Activated naive CD4-positive, alpha-beta T cell treated with anti-CD3 and anti-CD28 coated beads, Interleukin-2, amount 50 U/mL, for 72 hours (primary cell): Measurements from ENCODE around the gene EPB41L3. TPM values are rescaled to one million over a fixed set of nuclear protein-coding genes. Genes with fewer than 3 reads are reported as not detected.

Source experiments
- ATAC-seq, 2 donors: fragments of 150-1000 bp; cut with Tn5 transposase; 2 replicates each; pipeline ENCODE4 v1.10.0; 2021; ENCODE audit warnings: mild to moderate bottlenecking in 2 of 2, moderate library complexity in 2 of 2
- DNase-seq, 2 donors: peaks; one replicate each; pipeline ENCODE4 v3.0.0; 2021 to 2022; ENCODE audit warnings: low spot score in 2 of 2
- H3K27ac Mint-ChIP-seq, 2 donors: one replicate each; pipeline ENCODE4 v1.8.0; 2022; ENCODE audit warnings: mild to moderate bottlenecking in 2 of 2, mixed read lengths in 2 of 2
- H3K36me3 Mint-ChIP-seq, 2 donors: one replicate each; pipeline ENCODE4 v1.8.0; 2022; ENCODE audit warnings: mixed read lengths in 2 of 2
- H3K9me3 Mint-ChIP-seq, 2 donors: one replicate each; pipeline ENCODE4 v1.8.0; 2022; ENCODE audit warnings: mixed read lengths in 2 of 2
- total RNA-seq, 2 donors: library from RNA; stranded (reverse); gene quantifications; one replicate each; pipeline ENCODE4 v1.2.3, GENCODE V29; 2022

EPB41L3 gene
- total RNA-seq, 2 donors from 2014 or later: 5.4 to 15.0 TPM

DNA sequence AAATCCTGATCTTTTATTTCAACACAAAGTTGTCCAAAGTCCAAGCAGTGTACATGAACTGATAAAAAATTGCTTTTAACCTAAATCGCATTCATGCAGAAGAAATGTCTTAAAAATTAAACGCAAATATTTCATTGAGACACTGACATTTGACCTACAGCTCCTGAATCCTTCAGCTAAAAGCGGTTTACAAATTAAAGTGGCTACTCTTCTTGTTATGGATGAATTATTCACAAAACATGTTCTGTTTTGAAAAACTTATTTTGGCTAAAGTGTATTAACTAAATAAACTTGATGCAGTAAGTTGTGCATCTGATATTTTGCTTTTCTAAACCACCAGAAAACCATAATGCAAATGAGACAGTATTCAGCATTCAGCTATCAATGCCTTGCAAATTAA is 2.2 kb downstream of the EPB41L3 start:
- H3K9me3 Mint-ChIP-seq: no peaks in the 10 kb centered on the region
- no peak for ATAC-seq
- no peak for DNase-seq
- H3K27ac Mint-ChIP-seq: no peak overlapping the region
- no peaks in the 10 kb centered on the region for H3K36me3 Mint-ChIP-seq

- Mint-ChIP-seq H3K9me3 (no peaks in the 10 kb centered on the region), H3K27ac (no peak overlapping the region), H3K36me3 (no peaks in the 10 kb centered on the region)
- no peak for ATAC-seq
- DNase-seq: no peak
Observed at GRCh38 chr18:5539391-5539790, 4.4 kb downstream of the EPB41L3 start.

DNA sequence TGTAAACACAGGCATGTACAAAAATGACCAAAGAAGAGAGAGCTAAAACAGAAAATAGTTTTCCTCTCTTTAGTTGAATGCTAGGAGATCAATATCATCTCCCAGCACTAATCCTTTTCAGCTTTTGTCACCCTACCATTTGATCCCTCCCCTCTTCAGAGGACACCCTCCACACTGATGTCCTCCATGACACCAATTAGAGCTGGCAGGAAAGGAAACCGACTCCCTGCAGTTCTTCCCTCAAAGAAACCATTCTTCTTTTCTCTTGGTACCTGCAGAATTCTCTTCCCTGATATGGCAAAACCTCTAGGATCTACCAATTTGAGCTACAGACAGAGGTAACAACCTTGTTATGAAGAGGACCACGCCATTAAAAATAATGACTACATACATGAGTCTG is 5.3 kb downstream of the EPB41L3 start:
- no peaks in the 10 kb centered on the region for H3K9me3 Mint-ChIP-seq
- no peaks in the 10 kb centered on the region for H3K36me3 Mint-ChIP-seq
- no peak overlapping the region for H3K27ac Mint-ChIP-seq
- ATAC-seq (no peak), DNase-seq (no peak)

DNA sequence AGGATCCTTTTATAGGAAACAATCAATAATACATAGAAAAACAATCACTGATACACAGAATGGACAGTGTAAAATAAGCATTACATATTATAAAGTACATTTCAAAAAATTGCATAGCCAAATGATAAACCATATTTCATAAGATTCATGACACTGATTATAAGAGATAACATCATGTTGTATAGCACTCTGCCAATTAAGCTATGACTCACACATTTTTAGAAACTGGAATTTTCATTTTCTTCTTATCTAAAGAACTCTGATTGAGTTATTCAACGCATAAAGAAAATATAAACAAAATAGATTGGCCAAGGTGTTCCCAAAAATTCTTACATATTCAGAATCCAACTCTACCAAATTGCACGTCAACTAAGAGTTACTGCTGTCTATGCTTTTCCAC is 5.9 kb downstream of the EPB41L3 start:
- no peaks in the 10 kb centered on the region for H3K36me3 Mint-ChIP-seq
- H3K27ac Mint-ChIP-seq: no peak overlapping the region
- H3K9me3 Mint-ChIP-seq: no peaks in the 10 kb centered on the region
- DNase-seq (no peak), ATAC-seq (no peak)

DNA sequence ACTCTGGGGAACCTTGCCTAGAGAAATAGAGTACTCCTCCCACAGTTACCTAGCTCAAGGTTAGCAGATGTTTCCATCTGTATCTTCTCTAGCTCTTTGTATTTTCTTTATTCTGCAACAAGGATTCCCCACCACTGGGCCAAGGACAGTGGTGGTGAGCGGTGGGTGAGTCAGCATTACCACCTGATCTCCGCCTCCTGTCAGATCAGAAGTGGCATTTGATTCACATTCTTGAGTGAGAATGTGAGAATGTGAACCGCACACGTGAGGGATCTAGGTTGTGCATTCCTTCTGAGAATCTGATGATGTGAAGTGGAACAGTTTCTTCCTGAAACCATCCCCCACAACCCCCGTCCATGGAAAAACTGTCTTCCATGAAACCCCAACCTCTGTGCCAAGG is 9.0 kb downstream of the EPB41L3 start:
- peak in 1 of 2 donors; percentile 7 for DNase-seq
- peak; percentile 88 to 91 for ATAC-seq
- no peak overlapping the region for H3K27ac Mint-ChIP-seq

GRCh38 chr18:5532066-5532465 is 11.7 kb downstream of the EPB41L3 start:
- no peaks in the 10 kb centered on the region for H3K9me3 Mint-ChIP-seq
- H3K27ac Mint-ChIP-seq: no peak overlapping the region
- no peak for DNase-seq
- no peaks in the 10 kb centered on the region for H3K36me3 Mint-ChIP-seq
- no peak for ATAC-seq

More for the DNA sequence above, 9.0 kb downstream of the EPB41L3 start:
- Mint-ChIP-seq H3K36me3 (no peaks in the 10 kb centered on the region), H3K9me3 (no peaks in the 10 kb centered on the region)

DNA sequence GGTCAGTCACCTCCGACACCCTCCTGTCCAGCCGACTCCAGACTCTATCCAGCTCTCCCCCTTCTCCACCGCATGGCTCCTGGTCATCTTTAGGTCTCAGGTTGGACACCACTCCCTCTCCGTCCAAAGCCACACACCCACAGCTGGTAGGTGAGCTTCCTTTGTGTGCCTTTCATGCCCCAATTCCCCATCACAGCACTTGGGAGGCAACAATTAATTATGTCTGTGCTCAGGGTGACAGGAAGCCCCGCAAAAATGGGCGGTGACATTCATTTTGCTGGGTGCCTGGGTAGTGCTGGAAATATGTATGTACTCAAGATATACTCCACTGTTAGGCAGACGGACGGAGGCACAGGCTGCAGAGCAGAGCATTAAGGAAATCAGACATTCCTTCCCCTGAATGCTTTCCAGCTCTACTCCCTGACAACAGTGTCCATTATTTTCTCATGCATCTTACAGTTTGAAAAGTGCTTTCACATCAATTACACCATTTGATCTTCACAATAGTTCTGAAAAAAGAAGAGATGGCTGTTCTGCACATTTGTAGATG is 13.1 kb downstream of the EPB41L3 start:
- DNase-seq (no peak), ATAC-seq (no peak)
- Mint-ChIP-seq H3K27ac (peak overlapping the region in 1 of 2 donors; percentile 6), H3K9me3 (no peaks in the 10 kb centered on the region), H3K36me3 (no peaks in the 10 kb centered on the region)

DNA sequence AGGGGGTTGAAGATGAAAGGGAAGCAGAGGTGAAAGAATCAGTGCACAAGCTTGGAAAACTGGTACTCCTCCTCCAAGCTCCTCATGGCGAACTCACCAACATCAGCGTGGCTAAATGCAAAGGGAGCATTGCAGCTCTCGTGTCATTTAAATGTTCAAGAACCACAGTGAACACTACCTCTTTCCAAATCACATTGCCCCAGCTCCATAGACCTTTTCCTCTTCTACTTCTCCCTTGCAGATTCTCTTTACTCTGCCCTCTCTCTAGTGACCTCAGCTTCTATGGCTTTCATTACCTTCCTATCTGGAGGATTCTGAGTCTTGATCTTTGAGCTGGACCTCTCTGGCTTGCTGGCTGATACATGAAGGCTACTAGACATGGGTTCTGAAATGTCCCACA is 14.3 kb downstream of the EPB41L3 start:
- H3K27ac Mint-ChIP-seq: no peak overlapping the region
- H3K9me3 Mint-ChIP-seq: no peaks in the 10 kb centered on the region
- no peaks in the 10 kb centered on the region for H3K36me3 Mint-ChIP-seq
- ATAC-seq (no peak), DNase-seq (no peak)

GRCh38 chr18:5527603-5528002 is 16.2 kb downstream of the EPB41L3 start:
- Mint-ChIP-seq H3K36me3 (no peaks in the 10 kb centered on the region), H3K27ac (no peak overlapping the region), H3K9me3 (no peaks in the 10 kb centered on the region)
- DNase-seq: no peak
- ATAC-seq: no peak

- ATAC-seq (no peak), DNase-seq (no peak)
- Mint-ChIP-seq H3K36me3 (no peaks in the 10 kb centered on the region), H3K27ac (no peak overlapping the region), H3K9me3 (no peaks in the 10 kb centered on the region)
Observed at GRCh38 chr18:5524660-5525059, 19.1 kb downstream of the EPB41L3 start.

DNA sequence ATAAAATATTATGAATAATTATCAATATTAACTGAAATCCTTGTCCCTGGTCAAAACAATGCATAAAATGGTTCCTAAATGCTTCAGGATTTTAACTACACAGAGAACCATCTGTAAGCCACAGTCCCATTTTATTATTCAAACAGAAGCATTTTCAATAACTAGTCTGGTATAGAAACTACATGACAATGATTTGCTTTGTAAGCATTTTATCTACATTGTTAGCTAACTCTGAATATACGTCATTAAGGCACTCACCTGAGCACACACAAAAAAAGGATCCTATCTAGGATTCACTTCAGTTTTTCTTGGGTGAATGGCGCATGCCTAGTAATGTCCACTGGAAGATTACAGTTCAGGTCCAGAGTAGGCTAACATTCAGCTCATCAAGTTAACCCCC is 22.8 kb downstream of the EPB41L3 start:
- DNase-seq: no peak
- no peaks in the 10 kb centered on the region for H3K9me3 Mint-ChIP-seq
- ATAC-seq: no peak
- H3K36me3 Mint-ChIP-seq: no peaks in the 10 kb centered on the region
- H3K27ac Mint-ChIP-seq: no peak overlapping the region

GRCh38 chr18:5520464-5520863 is 23.3 kb downstream of the EPB41L3 start:
- Mint-ChIP-seq H3K9me3 (no peaks in the 10 kb centered on the region), H3K27ac (no peak overlapping the region), H3K36me3 (no peaks in the 10 kb centered on the region)
- ATAC-seq (no peak), DNase-seq (no peak)

DNA sequence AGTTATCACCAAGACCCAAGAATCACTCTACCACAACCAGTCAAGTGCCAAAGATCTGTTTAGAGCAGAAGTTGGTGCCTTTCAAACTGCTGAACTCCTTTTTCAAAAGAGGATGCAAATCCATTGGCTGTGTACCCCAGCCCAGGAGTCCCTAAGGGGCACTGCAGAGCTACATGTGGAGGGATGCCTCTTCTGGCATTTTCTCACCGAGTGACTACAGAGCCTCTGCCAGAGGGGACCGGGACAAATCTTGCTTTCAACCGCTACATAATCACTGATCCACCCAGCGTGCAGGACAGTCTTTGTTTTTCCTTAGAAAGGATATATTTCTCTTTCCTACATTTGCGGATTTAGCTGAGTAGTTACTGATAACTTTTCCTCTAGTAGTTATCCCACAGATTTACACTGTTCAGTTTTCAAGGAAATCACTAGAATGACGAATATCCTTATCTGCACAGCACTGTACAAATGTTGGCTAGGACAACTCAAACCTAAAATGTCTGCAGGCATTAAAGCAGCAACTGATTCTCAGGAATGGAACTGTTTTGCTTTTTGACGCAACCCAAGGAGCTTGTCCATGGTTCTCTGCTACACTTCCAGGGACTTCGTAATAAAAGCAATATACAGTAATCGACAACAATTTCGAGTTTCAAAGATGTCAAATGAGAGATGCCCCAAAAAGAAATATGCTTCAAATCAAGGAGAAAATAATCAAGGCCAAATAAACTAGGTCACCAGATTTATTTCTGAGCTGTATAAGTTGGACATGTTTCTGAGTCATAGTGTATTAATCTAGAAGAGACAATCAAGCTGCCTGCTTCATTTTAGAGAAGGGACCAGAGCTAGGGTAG is 24.1 kb downstream of the EPB41L3 start:
- Mint-ChIP-seq H3K27ac (no peak overlapping the region), H3K36me3 (no peaks in the 10 kb centered on the region), H3K9me3 (no peaks in the 10 kb centered on the region)
- no peak for ATAC-seq
- no peak for DNase-seq

DNA sequence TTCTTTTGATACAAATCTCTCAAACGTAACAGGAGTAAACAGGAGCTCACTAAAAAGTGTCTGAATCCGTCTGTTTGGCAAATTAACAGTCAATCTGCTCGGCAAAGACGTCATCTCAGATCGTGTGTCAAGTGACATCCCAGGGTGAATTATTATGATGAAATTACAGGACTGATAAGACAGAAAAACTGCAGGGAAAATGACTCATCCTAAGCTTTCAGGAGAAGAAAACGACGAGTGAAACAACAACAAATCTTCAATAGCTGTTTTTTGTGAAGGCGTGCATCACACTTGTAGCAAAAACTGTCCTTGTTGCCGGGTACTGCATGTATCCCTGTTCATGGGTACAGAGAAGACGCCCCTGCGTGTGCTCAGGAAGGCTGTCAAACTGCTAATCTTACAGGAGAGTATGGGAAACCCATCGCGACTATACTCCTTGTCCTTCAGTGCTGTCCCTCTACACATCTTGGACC is 24.9 kb downstream of the EPB41L3 start:
- ATAC-seq (no peak), DNase-seq (no peak)
- no peaks in the 10 kb centered on the region for H3K9me3 Mint-ChIP-seq
- H3K27ac Mint-ChIP-seq: no peak overlapping the region
- H3K36me3 Mint-ChIP-seq: no peaks in the 10 kb centered on the region

GRCh38 chr18:5518179-5518770 is 25.5 kb downstream of the EPB41L3 start:
- Mint-ChIP-seq H3K36me3 (no peaks in the 10 kb centered on the region), H3K27ac (no peak overlapping the region), H3K9me3 (no peaks in the 10 kb centered on the region)
- DNase-seq (no peak), ATAC-seq (no peak)

GRCh38 chr18:5516841-5517240 is 27.0 kb downstream of the EPB41L3 start:
- H3K9me3 Mint-ChIP-seq: no peaks in the 10 kb centered on the region
- H3K27ac Mint-ChIP-seq: no peak overlapping the region

DNA sequence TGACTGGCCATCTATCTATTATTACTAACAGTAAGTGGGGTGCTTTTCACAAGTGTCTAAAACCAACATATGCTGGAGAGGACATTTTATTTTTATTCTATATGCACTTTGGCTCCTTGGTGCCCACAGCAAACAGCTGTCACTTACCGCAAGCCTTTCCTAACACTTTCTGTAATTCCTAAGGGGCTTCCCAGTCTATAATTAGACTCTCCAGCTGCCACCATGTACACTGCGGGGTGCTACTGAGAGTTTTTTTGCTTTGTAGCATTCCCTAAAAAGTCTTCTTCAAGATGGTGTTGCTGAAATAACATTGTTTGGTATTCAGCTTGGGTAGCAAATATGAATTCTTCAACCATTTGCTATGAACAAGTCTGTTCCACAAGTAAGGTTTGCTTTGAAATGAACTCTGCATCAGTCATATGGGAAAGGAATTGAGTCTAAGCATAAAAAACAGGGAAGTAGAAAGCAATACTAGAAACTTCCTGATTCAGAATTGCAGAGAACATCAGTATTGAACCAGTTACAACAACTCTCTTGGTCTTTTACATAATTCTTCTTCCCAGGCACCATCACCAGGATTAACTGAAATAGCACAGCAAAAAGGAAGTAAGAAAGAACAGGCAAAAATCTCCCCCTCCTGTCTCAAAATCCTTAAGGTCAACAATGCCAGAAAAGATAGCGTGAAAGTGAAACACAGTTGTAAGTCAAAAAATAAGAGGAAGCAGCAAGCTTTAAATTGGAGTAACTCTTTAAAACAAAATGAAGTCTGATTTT is 28.6 kb downstream of the EPB41L3 start:
- Mint-ChIP-seq H3K27ac (no peak overlapping the region), H3K9me3 (no peaks in the 10 kb centered on the region), H3K36me3 (no peaks in the 10 kb centered on the region)
- ATAC-seq: no peak
- DNase-seq: no peak

More at GRCh38 chr18:5516841-5517240, 27.0 kb downstream of the EPB41L3 start:
- no peaks in the 10 kb centered on the region for H3K36me3 Mint-ChIP-seq
- no peak for ATAC-seq
- no peak for DNase-seq
